DMS79 (cell line): ENCODE results near the gene FOLR3.
"Not testable (repeated sequence)": the region's sequence is repeated elsewhere in the genome, so short reads cannot be mapped to it uniquely, and the experiment has no call there.

Experiments
- DNase-seq: peaks from one replicate; lab custom pipeline; 2025; lab: John Stamatoyannopoulos, UW

FOLR3 gene

DNA sequence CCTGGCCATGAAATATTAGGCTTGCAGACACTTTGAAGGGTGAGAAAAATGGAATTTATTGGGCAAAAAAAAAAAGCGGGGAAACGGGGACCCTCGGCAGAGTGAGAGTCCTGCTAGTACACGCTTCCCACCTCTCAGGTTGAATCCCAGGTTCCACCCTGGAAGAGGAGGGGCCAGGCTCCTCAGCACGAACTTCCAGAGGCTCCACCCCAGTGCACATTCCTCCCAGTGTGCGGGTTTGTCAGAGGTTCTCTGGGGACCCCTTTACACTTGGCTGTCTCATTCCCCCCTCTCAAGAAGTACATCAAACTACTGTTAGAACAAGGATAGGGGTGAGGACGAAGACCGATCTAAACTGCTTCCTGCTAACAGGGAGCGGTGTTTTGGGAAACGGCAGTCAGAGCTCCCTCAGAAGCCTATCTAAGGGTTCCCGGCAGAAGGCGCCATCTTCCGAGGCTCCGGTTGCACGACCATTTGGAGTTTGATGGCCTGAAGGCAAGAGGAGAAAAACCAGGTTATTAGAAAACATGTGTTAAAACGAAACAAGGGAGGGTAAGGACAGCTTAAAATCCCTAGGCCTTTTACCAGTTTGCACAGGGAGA lies 27.5 kb downstream of the FOLR3 start:
- no peak for DNase-seq

DNA sequence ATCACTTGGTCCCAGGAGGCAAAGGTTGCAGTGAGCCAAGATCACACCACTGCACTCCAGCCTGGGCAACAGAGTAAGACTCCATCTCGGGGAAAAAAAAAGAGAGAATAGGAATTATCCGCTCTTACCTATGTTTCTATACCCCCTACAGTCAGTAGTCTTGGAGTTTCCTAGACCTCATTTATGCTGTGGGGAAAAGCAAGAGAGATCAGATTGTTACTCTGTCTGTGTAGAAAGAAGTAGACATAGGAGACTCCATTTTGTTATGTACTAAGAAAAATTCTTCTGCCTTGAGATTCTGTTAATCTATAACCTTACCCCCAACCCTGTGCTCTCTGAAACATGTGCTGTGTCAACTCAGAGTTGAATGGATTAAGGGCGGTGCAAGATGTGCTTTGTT lies 28.7 kb downstream of the FOLR3 start:
- not testable (repeated sequence) for DNase-seq

GRCh38 chr11:72169046-72169555 lies 33.6 kb downstream of the FOLR3 start:
- DNase-seq = not testable (repeated sequence)

GRCh38 chr11:72169754-72170153 lies 34.2 kb downstream of the FOLR3 start:
- DNase-seq = not testable (repeated sequence)

- not testable (repeated sequence) for DNase-seq
Observed at GRCh38 chr11:72172043-72172442, 36.5 kb downstream of the FOLR3 start.

DNA sequence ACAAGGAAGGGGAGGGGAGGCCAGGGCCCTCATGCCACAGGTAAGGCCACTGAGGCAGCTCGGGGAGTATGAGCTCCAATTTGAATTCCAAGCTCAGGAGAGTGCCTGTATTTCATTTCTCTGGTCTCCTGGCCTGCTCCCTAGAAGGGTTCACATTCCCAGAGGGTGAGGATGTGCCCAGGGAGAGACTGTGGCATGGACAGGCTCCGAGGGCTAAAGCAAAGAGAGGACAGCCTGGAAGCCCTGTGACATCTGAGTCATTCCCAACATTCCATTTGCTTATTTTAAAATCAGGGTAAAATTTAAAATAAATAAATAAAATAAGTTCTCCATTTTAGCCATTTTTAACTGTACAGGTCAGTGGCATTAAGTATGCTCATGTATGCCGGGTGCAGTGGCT lies 37.8 kb downstream of the FOLR3 start:
- DNase-seq = no peak

DNA sequence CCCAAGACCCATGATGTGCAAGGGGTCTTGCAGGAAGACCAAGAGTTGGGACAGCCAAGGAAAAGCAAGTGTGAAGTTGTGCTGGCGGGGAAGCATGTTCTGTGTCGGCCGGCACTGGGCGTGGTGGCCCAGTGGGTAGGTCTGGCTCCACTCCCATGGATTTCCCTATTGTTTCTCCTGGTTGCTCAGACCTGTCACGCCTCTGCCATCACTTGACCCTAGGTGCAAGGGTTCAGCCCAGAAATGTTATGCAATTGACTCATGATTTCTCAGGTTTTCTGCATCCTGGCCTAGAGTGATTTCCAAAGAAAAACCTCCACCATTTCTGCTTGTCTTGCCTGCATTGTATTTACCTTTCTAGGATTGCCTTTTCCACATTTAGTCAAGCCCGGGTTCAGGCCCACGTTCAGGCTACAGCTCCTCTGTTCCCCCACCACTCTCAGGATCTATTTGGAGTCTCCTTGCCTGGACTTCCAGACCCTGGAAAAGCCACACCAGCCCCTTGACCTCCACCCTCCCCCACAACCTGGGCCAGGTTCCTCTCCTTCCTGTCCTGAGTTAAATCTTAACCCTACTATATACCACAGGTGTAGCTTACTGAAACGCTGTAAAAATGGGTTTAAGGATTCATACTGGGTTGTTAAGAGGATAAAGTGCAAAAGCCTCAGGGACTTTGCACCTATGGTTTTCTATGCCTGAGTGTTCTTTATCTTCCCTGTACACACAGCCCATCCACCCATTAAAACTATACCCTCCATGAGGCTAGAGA lies 39.0 kb downstream of the FOLR3 start:
- DNase-seq = no peak

- no peak for DNase-seq
Observed at GRCh38 chr11:72177656-72178055, 42.1 kb downstream of the FOLR3 start.

DNA sequence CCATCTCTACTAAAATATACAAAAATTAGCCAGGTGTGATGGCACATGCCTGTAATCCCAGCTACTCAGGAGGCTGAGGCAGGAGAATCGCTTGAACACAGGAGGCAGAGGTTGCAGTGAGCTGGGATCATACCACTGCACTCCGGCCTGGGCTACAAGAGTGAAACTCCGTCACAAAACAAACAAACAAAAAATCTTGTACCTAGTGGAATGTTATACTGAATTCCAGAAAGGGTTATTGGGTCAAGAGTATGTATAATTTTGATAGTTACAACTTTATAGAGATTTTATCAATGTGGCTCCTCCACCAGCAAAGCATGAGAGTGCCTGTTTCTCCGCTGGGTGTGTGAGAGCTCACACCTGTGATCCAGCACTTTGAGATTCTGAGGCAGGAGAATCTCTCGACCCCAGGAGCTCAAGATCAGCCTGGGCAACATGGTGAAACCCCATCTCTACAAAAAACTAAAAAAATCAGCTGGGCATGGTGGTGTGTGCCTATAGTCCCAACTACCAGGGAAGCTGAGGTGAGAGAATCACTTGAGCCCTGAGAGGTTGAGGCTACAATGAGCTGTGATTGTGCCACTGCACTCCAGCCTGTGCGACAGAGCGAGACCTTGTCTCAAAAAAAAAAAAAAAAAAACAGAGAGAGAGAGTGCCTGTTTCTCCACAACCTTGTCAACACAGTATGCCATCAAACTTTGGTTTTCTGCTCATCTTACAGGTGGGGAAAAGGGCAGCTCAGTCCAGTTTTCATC lies 43.7 kb downstream of the FOLR3 start:
- DNase-seq = no peak

- DNase-seq = no peak
Observed at GRCh38 chr11:72179804-72180396, 44.4 kb downstream of the FOLR3 start.

- not testable (repeated sequence) for DNase-seq
Observed at GRCh38 chr11:72180892-72181552, 45.5 kb downstream of the FOLR3 start.

DNA sequence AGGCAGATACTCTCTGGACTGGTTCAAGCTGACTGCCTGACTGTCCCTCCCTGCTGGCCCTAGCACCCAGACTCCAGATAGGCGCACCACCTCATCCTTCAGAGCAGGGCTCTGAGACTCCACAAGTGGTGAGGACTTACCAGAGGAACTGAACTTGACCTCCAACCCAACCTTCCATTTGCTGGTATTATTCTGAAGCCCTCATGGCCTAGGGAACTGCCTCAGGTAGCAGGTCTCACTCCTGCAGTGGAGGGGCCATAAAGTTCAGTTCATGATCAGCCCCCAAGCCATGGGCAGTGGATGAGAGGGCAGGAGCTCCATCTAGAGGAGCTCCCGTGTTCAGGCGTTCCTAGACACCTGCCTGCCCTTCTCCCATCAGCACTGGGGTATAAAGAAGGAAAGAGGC lies 46.0 kb downstream of the FOLR3 start:
- DNase-seq = not testable (repeated sequence)

DNA sequence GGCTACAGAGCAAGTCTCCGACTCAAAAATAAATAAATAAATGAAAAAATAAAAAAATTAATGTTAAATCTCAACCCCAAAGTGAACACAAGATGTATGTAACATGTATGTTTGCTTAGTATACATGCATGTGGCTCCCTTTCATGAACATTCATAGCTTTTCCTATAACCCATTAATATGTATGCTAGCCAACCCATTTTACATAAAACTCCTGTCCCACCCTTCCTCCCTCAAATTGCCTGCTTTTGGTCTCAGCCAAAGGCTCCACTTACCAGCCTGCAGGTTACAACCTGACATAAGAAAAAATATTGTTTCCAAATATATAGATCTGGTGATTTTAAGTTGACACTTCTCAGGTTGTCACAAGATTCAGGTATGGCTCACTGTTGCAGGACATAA lies 52.7 kb downstream of the FOLR3 start:
- DNase-seq = no peak
